HG02852 (cell line): ENCODE data around the gene CHRM4.
"Not testable (repeated sequence)": the region's sequence is repeated elsewhere in the genome, so short reads cannot be mapped to it uniquely, and the experiment has no call there.

ENCODE experiments used
- ATAC-seq: cut with Tn5 transposase; IDR thresholded peaks from one replicate; pipeline ENCODE4 v1.9.1; 2021; ENCODE audit warnings: mild to moderate bottlenecking, moderate library complexity; ENCODE audit not compliant: unreplicated experiment

Gene CHRM4

DNA sequence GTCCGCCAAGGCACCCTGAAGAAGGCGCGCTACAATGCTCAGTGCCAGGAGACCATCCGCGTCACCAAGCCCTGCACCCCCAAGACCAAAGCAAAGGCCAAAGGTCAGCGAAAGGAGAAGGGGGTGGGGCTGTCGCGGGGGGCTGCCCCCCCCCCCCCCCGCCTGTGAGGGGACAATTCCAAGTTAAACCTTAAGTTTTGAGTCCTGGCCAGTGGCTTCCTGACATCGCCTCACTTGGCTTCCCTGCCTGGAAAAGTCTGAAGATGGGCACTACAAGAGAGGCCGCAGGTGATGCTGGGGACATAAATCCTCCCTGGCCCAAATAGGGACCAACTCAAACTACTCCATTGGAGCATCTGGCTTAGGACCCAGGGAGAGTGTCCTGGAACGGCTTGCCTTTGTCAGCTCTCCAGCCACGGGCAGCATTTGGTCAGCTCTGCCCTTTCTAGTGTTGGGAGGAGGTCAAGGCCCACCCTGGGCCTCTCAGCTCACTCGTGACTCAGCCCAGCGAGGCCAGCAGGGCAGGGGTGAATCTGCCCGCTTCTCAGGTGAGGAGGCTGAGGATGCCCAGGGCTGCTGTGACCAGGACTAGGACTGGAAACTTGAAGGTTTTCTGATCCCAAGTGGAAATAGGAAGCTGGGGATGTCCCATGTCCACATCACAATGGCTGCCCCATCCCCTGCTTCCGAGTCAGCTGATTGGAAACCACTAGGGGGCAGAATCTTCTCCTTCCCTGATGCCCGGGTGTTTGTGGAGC lies 8.8 kb downstream of the CHRM4 start:
- no peak for ATAC-seq

GRCh38 chr11:46381819-46382645 lies 9.5 kb downstream of the CHRM4 start:
- no peak for ATAC-seq

GRCh38 chr11:46381048-46381818 lies 10.3 kb downstream of the CHRM4 start, which contains the start of gene MDK:
Gene MDK, plus strand, starts transcription at chr11:46381669. Its CDS starts 389 bp downstream, at chr11:46382058.
- no peak for ATAC-seq

DNA sequence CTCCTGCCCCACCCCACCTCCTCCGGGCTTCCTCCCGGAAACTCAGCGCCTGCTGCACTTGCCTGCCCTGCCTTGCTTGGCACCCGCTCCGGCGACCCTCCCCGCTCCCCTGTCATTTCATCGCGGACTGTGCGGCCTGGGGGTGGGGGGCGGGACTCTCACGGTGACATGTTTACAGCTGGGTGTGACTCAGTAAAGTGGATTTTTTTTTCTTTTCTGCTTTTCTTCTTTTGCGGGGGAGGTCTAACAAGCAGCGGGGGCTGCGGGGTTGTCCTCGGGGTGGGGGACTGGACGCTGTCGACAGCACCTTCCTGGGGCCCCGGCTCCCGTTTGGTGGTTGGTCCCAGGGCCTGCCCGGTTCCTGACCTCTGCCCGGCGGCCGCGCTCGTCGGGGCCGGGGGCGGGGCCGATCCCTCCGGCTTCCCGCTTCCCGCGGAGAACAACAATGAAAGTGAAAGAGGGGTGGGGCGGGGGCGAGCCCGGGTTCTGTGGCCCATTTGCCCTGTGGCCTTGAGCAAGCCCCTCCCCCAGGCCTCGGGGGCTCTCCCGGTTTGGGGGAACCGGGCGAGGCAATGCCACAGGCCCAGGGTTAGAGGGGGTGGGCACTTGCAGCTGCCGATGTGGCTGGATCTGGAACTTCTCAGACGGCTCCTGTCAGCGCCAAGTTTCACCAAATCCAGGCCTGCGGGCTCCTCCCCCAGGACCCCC lies 11.1 kb downstream of the CHRM4 start:
- no peak for ATAC-seq

GRCh38 chr11:46379482-46380293 lies 11.9 kb downstream of the CHRM4 start:
- not testable (repeated sequence) for ATAC-seq

DNA sequence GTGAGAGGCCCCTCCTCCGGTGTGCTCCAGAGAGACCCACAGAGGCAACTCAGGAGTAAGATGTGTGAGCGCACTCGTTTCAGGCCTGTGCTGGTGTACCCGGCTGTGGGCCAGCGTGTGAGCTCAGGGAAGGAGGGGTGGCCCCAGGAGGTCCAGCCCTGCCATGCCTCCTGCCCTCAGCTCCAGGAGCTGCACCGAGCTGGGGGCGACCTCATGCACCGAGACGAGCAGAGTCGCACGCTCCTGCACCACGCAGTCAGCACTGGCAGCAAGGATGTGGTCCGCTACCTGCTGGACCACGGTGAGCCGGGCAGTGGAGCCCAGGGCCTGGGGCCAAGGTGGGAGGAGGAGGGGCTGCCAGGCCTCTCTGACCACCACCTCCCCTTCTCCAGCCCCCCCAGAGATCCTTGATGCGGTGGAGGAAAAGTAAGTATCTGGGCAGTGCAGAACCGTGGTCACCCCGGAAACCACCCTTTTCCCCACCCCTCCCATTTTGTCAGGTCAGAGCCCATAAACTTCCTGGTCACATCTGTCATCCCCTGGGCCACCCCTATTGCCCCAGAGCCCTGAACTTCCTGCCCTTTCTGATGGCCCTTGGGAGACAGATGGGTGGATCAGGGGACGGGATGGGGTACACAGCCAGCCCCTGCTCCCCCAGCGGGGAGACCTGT lies 12.6 kb downstream of the CHRM4 start:
- ATAC-seq: no peak

DNA sequence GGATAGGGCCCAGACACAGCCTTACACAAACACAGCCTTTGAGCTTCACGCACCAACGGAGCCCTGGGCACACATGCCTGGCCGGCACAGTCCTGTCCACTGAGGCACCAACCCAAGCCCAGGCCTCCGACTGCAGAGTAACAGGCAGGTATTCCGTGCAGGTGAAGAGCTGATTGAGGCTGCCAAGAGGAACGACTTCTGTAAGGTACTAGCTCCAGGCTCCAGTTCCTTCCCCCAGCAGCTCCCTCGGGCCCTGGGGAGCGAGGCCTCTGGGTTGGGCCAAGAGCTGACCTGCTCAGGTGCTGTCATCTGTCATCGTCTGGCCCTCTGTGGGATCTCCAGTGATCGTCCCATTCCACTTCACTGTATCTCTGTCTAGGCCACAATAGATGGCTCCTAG lies 13.3 kb downstream of the CHRM4 start:
- ATAC-seq: no peak

DNA sequence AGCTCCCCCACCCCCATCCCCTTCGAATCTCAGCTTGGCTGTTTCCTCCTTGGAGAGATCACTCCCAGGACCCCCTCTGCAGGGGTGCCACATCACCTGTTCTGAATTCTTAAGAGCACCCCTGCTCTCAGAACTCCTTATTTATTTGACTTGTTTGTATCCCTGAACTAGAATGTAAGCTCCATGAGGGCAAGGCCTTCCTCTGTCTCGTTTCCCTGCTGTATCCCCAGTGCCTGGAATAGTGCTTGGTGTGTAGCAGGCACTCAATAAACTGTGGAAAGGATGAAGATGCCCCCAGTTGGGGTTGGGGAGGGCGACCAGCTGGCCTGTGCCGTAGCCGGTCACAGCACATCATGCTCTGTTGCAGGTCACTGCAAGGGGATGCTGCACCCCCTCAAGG lies 13.7 kb downstream of the CHRM4 start:
- no peak for ATAC-seq

GRCh38 chr11:46377290-46377689 lies 14.3 kb downstream of the CHRM4 start:
- ATAC-seq: no peak

GRCh38 chr11:46376258-46377050 lies 15.1 kb downstream of the CHRM4 start:
- no peak for ATAC-seq

GRCh38 chr11:46375392-46376101 lies 16.0 kb downstream of the CHRM4 start:
- ATAC-seq: no peak

- no peak for ATAC-seq
Measured at GRCh38 chr11:46374815-46375214, 16.8 kb downstream of the CHRM4 start.

GRCh38 chr11:46373787-46374740 lies 17.5 kb downstream of the CHRM4 start:
- ATAC-seq: no peak

DNA sequence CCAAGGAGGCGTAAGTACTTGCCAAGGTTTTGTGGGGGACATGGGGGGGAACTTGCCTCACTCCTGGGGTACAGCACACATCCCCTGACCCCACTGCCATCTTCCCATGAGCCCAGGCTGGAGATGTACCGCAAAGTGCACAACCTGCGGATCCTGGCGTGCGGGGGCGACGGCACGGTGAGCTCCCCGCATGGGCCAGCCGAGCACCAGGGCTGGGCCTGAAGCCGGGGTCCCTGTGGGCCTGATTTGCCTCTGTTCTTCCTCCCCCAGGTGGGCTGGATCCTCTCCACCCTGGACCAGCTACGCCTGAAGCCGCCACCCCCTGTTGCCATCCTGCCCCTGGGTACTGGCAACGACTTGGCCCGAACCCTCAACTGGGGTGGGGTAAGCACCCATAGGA lies 19.1 kb downstream of the CHRM4 start:
- not testable (repeated sequence) for ATAC-seq

DNA sequence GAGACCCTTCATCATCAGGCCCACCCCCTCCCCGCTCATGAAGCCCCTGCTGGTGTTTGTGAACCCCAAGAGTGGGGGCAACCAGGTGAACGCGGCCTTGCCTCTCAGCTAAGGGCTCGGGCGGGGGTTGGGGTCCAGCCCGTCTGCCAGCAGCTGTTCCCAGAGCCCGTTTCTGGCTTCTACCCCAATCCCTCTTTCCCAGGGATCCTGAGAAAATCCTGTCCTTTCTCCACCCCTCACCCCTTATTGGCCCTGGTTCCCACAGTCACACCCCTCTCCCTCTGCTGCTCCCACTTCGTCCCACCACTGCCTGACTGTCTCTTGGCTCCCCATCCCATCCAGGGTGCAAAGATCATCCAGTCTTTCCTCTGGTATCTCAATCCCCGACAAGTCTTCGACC lies 19.5 kb downstream of the CHRM4 start:
- ATAC-seq: no peak

- not testable (repeated sequence) for ATAC-seq
Measured at GRCh38 chr11:46371262-46371661, 20.3 kb downstream of the CHRM4 start.

DNA sequence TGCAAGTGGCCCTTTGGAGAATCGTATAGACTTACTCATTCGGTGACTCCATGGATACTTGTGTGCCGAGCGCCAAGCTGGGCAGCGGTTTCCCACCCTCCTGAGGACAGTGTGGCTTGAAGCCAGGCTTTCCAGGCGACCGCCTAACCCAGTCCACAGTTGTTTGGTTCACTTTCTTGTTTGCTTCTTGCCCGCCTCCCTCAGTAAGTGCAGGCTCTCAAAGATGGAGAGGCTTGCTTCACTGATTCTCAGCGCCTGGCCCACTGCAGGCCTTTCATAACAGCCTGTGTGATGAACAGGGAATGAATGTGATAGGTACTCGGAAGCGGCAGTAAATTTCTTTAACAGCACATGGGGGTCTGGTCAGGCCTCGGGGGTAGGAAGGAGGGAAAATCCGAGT lies 21.3 kb downstream of the CHRM4 start:
- no peak for ATAC-seq
